ENCODE data around the gene TFPI.

TFPI gene

DNA sequence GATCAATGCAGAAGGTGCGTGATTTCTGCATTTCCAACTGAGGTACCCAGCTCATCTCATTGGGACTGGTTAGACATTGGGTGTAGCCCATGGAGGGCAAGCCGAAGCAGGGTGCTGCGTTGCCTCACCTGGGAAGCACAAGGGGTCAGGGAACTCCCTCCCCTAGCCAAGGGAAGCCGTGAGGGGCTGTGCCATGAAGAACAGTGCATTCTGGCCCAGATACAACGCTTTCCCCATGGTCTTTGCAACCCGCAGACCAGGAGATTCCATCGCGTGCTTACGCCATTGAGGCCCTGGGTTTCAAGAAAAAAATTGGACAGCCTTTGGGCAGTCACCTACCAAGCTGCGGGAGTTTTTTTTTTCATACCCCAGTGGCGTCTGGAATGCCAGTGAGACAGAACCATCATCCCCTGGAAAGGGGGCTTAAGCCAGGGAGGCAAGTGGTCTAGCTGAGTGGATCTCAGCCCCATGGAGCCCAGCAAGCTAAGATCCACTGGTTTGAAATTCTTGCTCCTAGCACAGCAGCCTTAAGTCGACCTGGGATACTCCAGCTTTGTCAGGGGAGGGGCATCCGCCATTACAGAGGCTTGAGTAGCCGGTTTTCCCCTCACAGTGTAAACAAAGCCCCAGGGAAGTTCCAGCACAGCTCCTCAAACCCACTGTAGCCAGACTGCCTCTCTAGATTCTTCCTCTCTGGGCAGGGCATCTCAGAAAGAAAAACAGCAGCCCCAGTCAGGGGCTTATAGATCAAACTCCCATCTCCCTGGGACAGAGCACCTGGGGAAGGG lies 21.7 kb downstream of the TFPI start:
- no peaks in the 10 kb centered on the region for H3K79me2 ChIP-seq (ENCODE audit: insufficient read depth, low read length)

DNA sequence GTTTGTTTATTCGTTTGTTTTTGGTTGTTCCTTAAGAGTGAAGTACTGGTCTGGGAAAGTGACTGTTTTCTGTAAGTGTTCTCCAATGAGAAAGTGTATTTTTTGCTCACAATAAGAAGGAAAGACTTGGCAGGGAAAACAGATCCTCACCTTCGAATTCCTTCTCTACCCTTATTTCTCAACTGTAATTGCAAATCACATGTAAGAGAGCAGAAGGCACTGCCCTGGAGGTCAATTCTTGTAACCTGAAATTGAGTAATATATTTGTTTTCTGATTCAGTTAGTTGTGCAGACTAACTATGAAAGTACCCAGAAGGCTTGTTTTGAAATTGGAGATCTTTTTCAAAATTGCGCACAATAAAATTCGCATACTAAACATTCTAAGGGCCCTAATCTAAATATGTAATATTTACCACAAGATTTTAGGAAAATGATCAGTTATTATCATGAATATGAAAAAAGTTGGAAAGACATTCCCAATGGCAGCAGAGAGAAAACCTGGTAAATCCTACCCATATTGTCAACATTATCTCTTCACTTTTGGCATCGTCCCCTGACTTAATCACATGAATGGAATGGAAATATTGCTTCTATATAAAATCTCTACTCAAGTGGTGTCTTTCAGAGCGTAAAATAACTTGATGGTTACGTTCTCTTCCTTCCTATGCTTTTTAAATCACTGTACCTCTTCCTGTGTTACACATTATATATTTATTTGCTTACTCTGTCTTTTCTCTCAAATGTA lies 24.1 kb downstream of the TFPI start:
- Histone ChIP-seq H2AFZ (ENCODE audit: low read depth, low read length) (no peak overlapping the region), H4K20me1 (ENCODE audit: insufficient read depth, low read length) (no peaks in the 10 kb centered on the region), H3K9me3 (ENCODE audit: insufficient read depth, low read length, severe bottlenecking) (no peaks in the 10 kb centered on the region), H3K4me2 (ENCODE audit: insufficient read depth, low read length) (no peak overlapping the region), H3K27ac (ENCODE audit: low read length) (no peak overlapping the region), H3K4me1 (ENCODE audit: insufficient read depth, low read length) (no peaks in the 10 kb centered on the region), H3K36me3 (ENCODE audit: insufficient read depth, low read length) (no peaks in the 10 kb centered on the region), H3K4me3 (ENCODE audit: low read depth in 1 of 2, low read length in 2 of 2) (no peak overlapping the region), H3K27me3 (ENCODE audit: insufficient read depth, low read length, poor library complexity) (no peaks in the 10 kb centered on the region), H3K79me2 (ENCODE audit: insufficient read depth, low read length) (no peaks in the 10 kb centered on the region), H3K9ac (ENCODE audit: low read depth, low read length) (no peak overlapping the region)
- DNase-seq, result no peak
- ATAC-seq (ENCODE audit: insufficient read depth, low read depth), result no peak
- TF ChIP-seq, protein P1, sequence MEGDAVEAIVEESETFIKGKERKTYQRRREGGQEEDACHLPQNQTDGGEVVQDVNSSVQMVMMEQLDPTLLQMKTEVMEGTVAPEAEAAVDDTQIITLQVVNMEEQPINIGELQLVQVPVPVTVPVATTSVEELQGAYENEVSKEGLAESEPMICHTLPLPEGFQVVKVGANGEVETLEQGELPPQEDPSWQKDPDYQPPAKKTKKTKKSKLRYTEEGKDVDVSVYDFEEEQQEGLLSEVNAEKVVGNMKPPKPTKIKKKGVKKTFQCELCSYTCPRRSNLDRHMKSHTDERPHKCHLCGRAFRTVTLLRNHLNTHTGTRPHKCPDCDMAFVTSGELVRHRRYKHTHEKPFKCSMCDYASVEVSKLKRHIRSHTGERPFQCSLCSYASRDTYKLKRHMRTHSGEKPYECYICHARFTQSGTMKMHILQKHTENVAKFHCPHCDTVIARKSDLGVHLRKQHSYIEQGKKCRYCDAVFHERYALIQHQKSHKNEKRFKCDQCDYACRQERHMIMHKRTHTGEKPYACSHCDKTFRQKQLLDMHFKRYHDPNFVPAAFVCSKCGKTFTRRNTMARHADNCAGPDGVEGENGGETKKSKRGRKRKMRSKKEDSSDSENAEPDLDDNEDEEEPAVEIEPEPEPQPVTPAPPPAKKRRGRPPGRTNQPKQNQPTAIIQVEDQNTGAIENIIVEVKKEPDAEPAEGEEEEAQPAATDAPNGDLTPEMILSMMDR (IDR thresholded peaks at IDR 0.05; ENCODE audit: borderline replicate concordance, extremely low read depth, low read length, poor library complexity, severe bottlenecking), result no peak
- TF ChIP-seq EZH2 (IDR thresholded peaks at IDR 0.05; ENCODE audit: borderline replicate concordance, low read depth, low read length, severe bottlenecking), result no peak

More for the DNA sequence above, 21.7 kb downstream of the TFPI start:
- DNase-seq (no peak), ATAC-seq (ENCODE audit: insufficient read depth, low read depth) (no peak)
- Histone ChIP-seq H3K4me2 (ENCODE audit: insufficient read depth, low read length) (no peak overlapping the region), H3K4me3 (ENCODE audit: low read depth in 1 of 2, low read length in 2 of 2) (no peak overlapping the region), H2AFZ (ENCODE audit: low read depth, low read length) (no peak overlapping the region), H3K9ac (ENCODE audit: low read depth, low read length) (no peak overlapping the region), H3K36me3 (ENCODE audit: insufficient read depth, low read length) (no peaks in the 10 kb centered on the region), H3K27ac (ENCODE audit: low read length) (no peak overlapping the region), H4K20me1 (ENCODE audit: insufficient read depth, low read length) (no peaks in the 10 kb centered on the region), H3K9me3 (ENCODE audit: insufficient read depth, low read length, severe bottlenecking) (no peaks in the 10 kb centered on the region), H3K4me1 (ENCODE audit: insufficient read depth, low read length) (no peaks in the 10 kb centered on the region), H3K27me3 (ENCODE audit: insufficient read depth, low read length, poor library complexity) (no peaks in the 10 kb centered on the region)
- TF ChIP-seq EZH2 (IDR thresholded peaks at IDR 0.05; ENCODE audit: borderline replicate concordance, low read depth, low read length, severe bottlenecking), result no peak

DNA sequence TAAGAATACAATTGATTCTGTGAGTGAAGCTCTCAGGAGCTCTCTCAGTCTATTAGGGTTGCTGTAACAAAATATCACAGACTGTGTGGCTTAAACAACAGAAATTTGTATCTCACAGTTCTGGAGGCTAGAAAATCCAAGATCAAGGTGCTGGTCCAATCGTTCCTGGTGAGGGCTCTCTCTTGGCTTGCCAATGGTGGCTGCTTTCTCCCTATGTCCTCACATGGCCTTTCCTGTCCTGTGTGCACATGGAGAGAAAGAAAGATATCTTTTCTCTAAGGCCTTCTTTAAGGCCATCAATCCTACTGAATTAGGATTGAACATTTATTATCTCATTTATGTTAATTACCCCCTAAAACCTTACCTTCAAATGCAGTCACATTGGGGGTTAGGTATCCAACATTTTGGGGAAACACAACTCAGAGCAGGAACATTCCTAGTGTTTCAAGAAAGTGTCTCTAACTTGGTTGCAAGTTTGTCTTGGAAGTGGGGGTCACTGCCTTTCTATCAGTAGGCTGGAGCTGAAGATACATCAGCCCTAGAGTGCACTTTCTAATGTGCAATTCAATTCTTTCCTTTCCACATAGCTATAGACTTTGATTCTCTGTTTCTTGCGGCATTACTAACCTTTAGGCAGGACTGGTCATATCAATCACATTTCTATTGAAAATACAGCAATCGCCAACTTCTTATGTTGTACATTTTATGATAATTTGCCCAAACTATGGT lies 24.8 kb downstream of the TFPI start:
- H3K9ac ChIP-seq (ENCODE audit: low read depth, low read length), result no peak overlapping the region
- no peaks in the 10 kb centered on the region for H3K36me3 ChIP-seq (ENCODE audit: insufficient read depth, low read length)
- H3K4me1 ChIP-seq (ENCODE audit: insufficient read depth, low read length), result no peaks in the 10 kb centered on the region
- no peak overlapping the region for H3K4me3 ChIP-seq (ENCODE audit: low read depth in 1 of 2, low read length in 2 of 2)
- H3K4me2 ChIP-seq (ENCODE audit: insufficient read depth, low read length), result no peak overlapping the region
- no peaks in the 10 kb centered on the region for H3K9me3 ChIP-seq (ENCODE audit: insufficient read depth, low read length, severe bottlenecking)
- DNase-seq (no peak), ATAC-seq (ENCODE audit: insufficient read depth, low read depth) (no peak)
- no peak for TF ChIP-seq EZH2 (IDR thresholded peaks at IDR 0.05; ENCODE audit: borderline replicate concordance, low read depth, low read length, severe bottlenecking)
- TF ChIP-seq, protein P1 (IDR thresholded peaks at IDR 0.05; ENCODE audit: borderline replicate concordance, extremely low read depth, low read length, poor library complexity, severe bottlenecking), result no peak
- no peak overlapping the region for H2AFZ ChIP-seq (ENCODE audit: low read depth, low read length)
- no peak overlapping the region for H3K27ac ChIP-seq (ENCODE audit: low read length)
- no peaks in the 10 kb centered on the region for H4K20me1 ChIP-seq (ENCODE audit: insufficient read depth, low read length)
- no peaks in the 10 kb centered on the region for H3K79me2 ChIP-seq (ENCODE audit: insufficient read depth, low read length)
- H3K27me3 ChIP-seq (ENCODE audit: insufficient read depth, low read length, poor library complexity), result no peaks in the 10 kb centered on the region

Measured in DND-41 (cell line).